IMR-90 (cell line): ENCODE data around the gene PRKACB. TPM values are rescaled to one million over a fixed set of nuclear protein-coding genes. Genes with fewer than 3 reads are reported as not detected.
A peak's percentile ranks its signal among the peaks of the same experiment; 100 is the strongest.

Experiments
- ATAC-seq: fragments of 200-7000 bp; cut with Tn5 transposase; 2 replicates; pipeline ENCODE4 v1.9.1; 2020; ENCODE audit warnings: low read depth, mild to moderate bottlenecking, moderate library complexity
- BruUV-seq: library from RNA; stranded (reverse); fragments of 400-500 nt; replicated peaks from 2 replicates; lab custom pipeline; 2021; lab: Mats Ljungman, UMichigan
- CTCF ChIA-PET: fragments of 300-600 bp; formaldehyde crosslinking; extraction: SDS; loops from one replicate; lab custom pipeline; 2021; ENCODE audit warnings: antibody characterized with exemption; lab: Yijun Ruan, JAX
- POLR2A ChIA-PET: fragments of 300-600 bp; sonication (Branson Sonifier 250); formaldehyde crosslinking; loops from one replicate; lab custom pipeline; 2022; ENCODE audit warnings: antibody characterized with exemption; ENCODE audit not compliant: unreplicated experiment; lab: Charles Lee
- DNase-seq: peaks from one replicate; pipeline ENCODE4 v3.0.0; 2013
- H2AFZ ChIP-seq: replicated peaks from 2 replicates; pipeline ENCODE3; 2013; ENCODE audit warnings: low read length, mild to moderate bottlenecking; ENCODE audit not compliant: poor library complexity
- H2AK5ac ChIP-seq: 2 replicates; pipeline ENCODE4 v1.6.1; 2013; ENCODE audit warnings: low read depth, low read length, inconsistent platforms
- H2AK9ac ChIP-seq: replicated peaks from 2 replicates; pipeline ENCODE3; 2013; ENCODE audit warnings: mild to moderate bottlenecking, low read depth, low read length, moderate library complexity; ENCODE audit not compliant: poor library complexity
- H2BK120ac ChIP-seq: 2 replicates; pipeline ENCODE4 v1.6.1; 2013; ENCODE audit warnings: low read depth, low read length, inconsistent platforms
- H2BK15ac ChIP-seq: 3 replicates; pipeline ENCODE4 v1.6.1; 2013; ENCODE audit warnings: low read depth, low read length, inconsistent platforms
- H2BK20ac ChIP-seq: 2 replicates; pipeline ENCODE4 v1.6.1; 2013; ENCODE audit warnings: low read depth, mild to moderate bottlenecking, inconsistent platforms, low read length, moderate library complexity
- H2BK5ac ChIP-seq: 2 replicates; pipeline ENCODE4 v1.6.1; 2013; ENCODE audit warnings: mild to moderate bottlenecking, low read depth, low read length, inconsistent platforms; ENCODE audit not compliant: poor library complexity, severe bottlenecking
- H3K14ac ChIP-seq: replicated peaks from 2 replicates; pipeline ENCODE4 v1.6.1; 2013; ENCODE audit warnings: low read depth, low read length, inconsistent platforms
- H3K18ac ChIP-seq: 2 replicates; pipeline ENCODE4 v1.6.1; 2013; ENCODE audit warnings: low read depth, low read length, control low read depth
- H3K23ac ChIP-seq: 2 replicates; pipeline ENCODE4 v1.6.1; 2013; ENCODE audit warnings: low read depth, low read length, inconsistent platforms
- H3K27ac ChIP-seq: 2 replicates; pipeline ENCODE4 v1.5.1; 2013; ENCODE audit warnings: mild to moderate bottlenecking, control low read depth, low read length; ENCODE audit not compliant: insufficient read depth
- H3K27me3 ChIP-seq: 2 replicates; pipeline ENCODE4 v1.6.1; 2013; ENCODE audit warnings: low read length; ENCODE audit not compliant: control insufficient read depth, insufficient read depth
- H3K36me3 ChIP-seq: 2 replicates; pipeline ENCODE4 v1.6.1; 2013; ENCODE audit warnings: low read length, mixed read lengths; ENCODE audit not compliant: control insufficient read depth, insufficient read depth
- H3K4ac ChIP-seq: 2 replicates; pipeline ENCODE4 v1.6.1; 2013; ENCODE audit warnings: low read depth, low read length, inconsistent platforms
- H3K4me1 ChIP-seq: 2 replicates; pipeline ENCODE4 v1.6.1; 2013; ENCODE audit warnings: low read length, mixed read lengths; ENCODE audit not compliant: control insufficient read depth, insufficient read depth
- H3K4me2 ChIP-seq: 2 replicates; pipeline ENCODE4 v1.6.1; 2013; ENCODE audit warnings: low read depth, mild to moderate bottlenecking, control low read depth, low read length, moderate library complexity
- H3K4me3 ChIP-seq: 2 replicates; pipeline ENCODE4 v1.5.1; 2013; ENCODE audit warnings: low read depth, mild to moderate bottlenecking, control low read depth, low read length, moderate library complexity; ENCODE audit not compliant: insufficient read depth
- H3K56ac ChIP-seq: 2 replicates; pipeline ENCODE4 v1.6.1; 2013; ENCODE audit warnings: low read length, inconsistent platforms; ENCODE audit not compliant: insufficient read depth; ENCODE audit errors: extremely low read depth
- H3K79me1 ChIP-seq, 2 experiments: 2 replicates each; pipeline ENCODE4 v1.6.1; 2013; ENCODE audit warnings: low read length in 2 of 2, inconsistent platforms in 1 of 2, low read depth in 1 of 2
- H3K9ac ChIP-seq: 2 replicates; pipeline ENCODE4 v1.6.1; 2013; ENCODE audit warnings: low read depth, low read length, control low read depth
- H3K9me1 ChIP-seq: 2 replicates; pipeline ENCODE4 v1.6.1; 2013; ENCODE audit warnings: low read length, inconsistent platforms; ENCODE audit not compliant: insufficient read depth
- H3K9me3 ChIP-seq: 2 replicates; pipeline ENCODE4 v1.6.1; 2013; ENCODE audit warnings: low read length; ENCODE audit not compliant: control insufficient read depth, insufficient read depth
- H4K20me1 ChIP-seq: 2 replicates; pipeline ENCODE4 v1.6.1; 2013; ENCODE audit warnings: low read length, inconsistent platforms; ENCODE audit not compliant: insufficient read depth
- H4K5ac ChIP-seq: 2 replicates; pipeline ENCODE4 v1.6.1; 2013; ENCODE audit warnings: mild to moderate bottlenecking, low read depth, low read length, control low read depth
- H4K8ac ChIP-seq, 2 experiments: 2 replicates each; pipeline ENCODE4 v1.6.1; 2013; ENCODE audit warnings: low read depth in 2 of 2, low read length in 2 of 2, control low read depth in 1 of 2, inconsistent platforms in 1 of 2
- H4K91ac ChIP-seq: 2 replicates; pipeline ENCODE4 v1.6.1; 2013; ENCODE audit warnings: low read depth, low read length, inconsistent platforms; ENCODE audit not compliant: insufficient read depth
- BHLHE40 ChIP-seq: fragments of 150-350 bp; IDR thresholded peaks from 2 replicates; pipeline ENCODE4 v1.6.1; 2016; ENCODE audit warnings: mild to moderate bottlenecking, low read depth, low read length
- FOS ChIP-seq: fragments of 150-350 bp; IDR thresholded peaks from 2 replicates; pipeline ENCODE4 v1.6.1; 2016; ENCODE audit warnings: low read depth, low read length
- MAFK ChIP-seq: IDR thresholded peaks from 2 replicates; pipeline ENCODE4 v1.6.1; 2012; ENCODE audit warnings: low read depth, low read length, improper control_type of control experiment
- MAZ ChIP-seq: IDR thresholded peaks from 2 replicates; pipeline ENCODE4 v1.6.1; 2012; ENCODE audit warnings: low read depth, mild to moderate bottlenecking, low read length, improper control_type of control experiment, moderate library complexity, borderline replicate concordance
- NFE2L2 ChIP-seq: fragments of 150-350 bp; IDR thresholded peaks from 2 replicates; pipeline ENCODE4 v1.6.1; 2016; ENCODE audit warnings: low read depth, mild to moderate bottlenecking, low read length
- POLR2A ChIP-seq: IDR thresholded peaks from 2 replicates; pipeline ENCODE4 v1.6.1; 2012; ENCODE audit warnings: mild to moderate bottlenecking, low read depth, low read length
- RCOR1 ChIP-seq: IDR thresholded peaks from 2 replicates; pipeline ENCODE4 v1.6.1; 2012; ENCODE audit warnings: mild to moderate bottlenecking, low read length, improper control_type of control experiment; ENCODE audit not compliant: insufficient replicate concordance
- RFX5 ChIP-seq: IDR thresholded peaks from 2 replicates; pipeline ENCODE4 v1.8.0; 2012; ENCODE audit warnings: low read depth, mild to moderate bottlenecking, low read length, moderate library complexity
- SMC3 ChIP-seq: fragments of 150-350 bp; IDR thresholded peaks from 2 replicates; pipeline ENCODE4 v1.6.1; 2016; ENCODE audit warnings: low read depth, mild to moderate bottlenecking, antibody characterized with exemption, low read length, moderate library complexity
- WGBS, 2 experiments: methylation state at CpG; one replicate each; pipeline versions ENCODE4 v1.1.5 to v1.1.7; 2013; ENCODE audit warnings: missing lambda C conversion rate in 2 of 2; ENCODE audit not compliant: insufficient read length in 1 of 2; ENCODE audit errors: extremely low coverage in 2 of 2; 5-methylcytosine and 5-hydroxymethylcytosine counted together
- dilution Hi-C: fragments of 300-500 bp; cut with HindIII; formaldehyde crosslinking; loops from one replicate; pipeline ENCODE4 v1.14.3; 2018; ENCODE audit warnings: low sequenced_read_pairs; ENCODE audit not compliant: unreplicated experiment
- in situ Hi-C: fragments of 300-500 bp; cut with MboI; formaldehyde crosslinking; loops from 3 replicates; pipeline ENCODE4 v1.14.3; 2019; ENCODE audit warnings: low sequenced_read_pairs, inconsistent platforms, mixed read lengths
- intact Hi-C: fragments of 100-400 bp; cut with micrococcal nuclease; formaldehyde crosslinking; loops from 2 replicates; pipeline ENCODE4 v1.10.0; 2022
- polyA plus RNA-seq, 3 experiments: library from polyadenylated mRNA; depleted of rRNA; stranded (reverse); fragments of >200 nt; gene quantifications; 2 replicates each; pipeline ENCODE4 v1.2.3, GENCODE V29; 2012; ENCODE audit warnings: low replicate concordance in 1 of 3
- total RNA-seq: library from RNA; depleted of rRNA; stranded (reverse); fragments of >200 nt; gene quantifications from 2 replicates; pipeline ENCODE4 v1.2.3, GENCODE V29; 2012

PRKACB gene
- total and polyA plus RNA-seq, 2 of the 4 experiments (the other 2 are of a cell fraction) = 8.2 to 8.3 TPM

- TF ChIP-seq RFX5 (no peak), NFE2L2 (no peak)
Measured at GRCh38 chr1:84163123-84163931, 19.3 kb downstream of the PRKACB start (continued).

- no peak overlapping the region for H2BK20ac ChIP-seq
- H2BK120ac ChIP-seq = peak overlapping the region; percentile 57; the same call in 1 of the 2 replicates
- DNase-seq = no peak
- intact Hi-C loops = no loop called here
- no peak overlapping the region for H4K5ac ChIP-seq
- CTCF ChIA-PET = no interaction called here
- no peak overlapping the region for H2AFZ ChIP-seq
- peak overlapping the region; percentile 48; the same call in 1 of the 2 replicates for H3K4ac ChIP-seq
- H2AK5ac ChIP-seq = no peak overlapping the region
- dilution Hi-C loops = no loop called here
- peak overlapping the region; percentile 17 for H2BK5ac ChIP-seq
- no peak for ATAC-seq
- no peaks in the 10 kb centered on the region; the same call in 1 of the 2 replicates for H3K4me1 ChIP-seq
- TF ChIP-seq FOS (no peak), RCOR1 (no peak), NFE2L2 (no peak), POLR2A (no peak), MAZ (no peak), BHLHE40 (no peak), SMC3 (no peak), RFX5 (no peak), MAFK (no peak)
- no peaks in the 10 kb centered on the region for H4K20me1 ChIP-seq
- H3K23ac ChIP-seq = peak overlapping the region; percentile 63; the same call in 1 of the 2 replicates
- no peak overlapping the region for H3K18ac ChIP-seq
- no peak overlapping the region; the same call in 1 of the 2 replicates for H3K56ac ChIP-seq
- H3K27me3 ChIP-seq = no peaks in the 10 kb centered on the region
- BruUV-seq = no TSS peak
- no peak overlapping the region; the same call in 1 of the 2 replicates for H3K4me3 ChIP-seq
- no peak overlapping the region for H2AK9ac ChIP-seq
- peak overlapping the region in 1 of 2 experiments; percentile 58; a peak in 2 of 4 replicates for H4K8ac ChIP-seq
- H4K91ac ChIP-seq = no peak overlapping the region; the same call in 1 of the 2 replicates
- peak overlapping the region; percentile 51; the same call in 1 of the 3 replicates for H2BK15ac ChIP-seq
- POLR2A ChIA-PET = no interaction called here
- no peaks in the 10 kb centered on the region for H3K9me3 ChIP-seq
- H3K9me1 ChIP-seq = no peaks in the 10 kb centered on the region
- H3K79me1 ChIP-seq = peaks cover 10 to 22% of the 10 kb centered on the region in 2 experiments
- no peak overlapping the region; the same call in 1 of the 2 replicates for H3K9ac ChIP-seq
- H3K4me2 ChIP-seq = peak overlapping the region; percentile 43; the same call in 1 of the 2 replicates
- no CpG with 5 or more reads among the region's 5 CpGs for WGBS, 2 experiments
- H3K14ac ChIP-seq = peak overlapping the region; percentile 81
- in situ Hi-C loops = no loop called here
- no peaks in the 10 kb centered on the region for H3K36me3 ChIP-seq
- no peak overlapping the region for H3K27ac ChIP-seq
Measured at GRCh38 chr1:84164161-84164560, 20.1 kb downstream of the PRKACB start.
